ENCODE results near the gene MPV17.

Gene MPV17

GRCh38 chr2:27263287-27264252 lies 59.3 kb downstream of the MPV17 start:
- DNase-seq: no peak

GRCh38 chr2:27262379-27263286 lies 60.3 kb downstream of the MPV17 start, which contains the start of gene SLC30A3:
Gene SLC30A3, minus strand, starts transcription at chr2:27263047. Its CDS starts 141 bp downstream, at chr2:27262906.
- DNase-seq: peak; percentile 20 to 30

GRCh38 chr2:27261926-27262298 lies 61.0 kb downstream of the MPV17 start:
- no peak for DNase-seq

GRCh38 chr2:27261241-27261925 lies 61.5 kb downstream of the MPV17 start:
- no peak for DNase-seq

Data from Kasumi-1 (cell line).